ENCODE measurements around the gene USP54.

USP54 gene

DNA sequence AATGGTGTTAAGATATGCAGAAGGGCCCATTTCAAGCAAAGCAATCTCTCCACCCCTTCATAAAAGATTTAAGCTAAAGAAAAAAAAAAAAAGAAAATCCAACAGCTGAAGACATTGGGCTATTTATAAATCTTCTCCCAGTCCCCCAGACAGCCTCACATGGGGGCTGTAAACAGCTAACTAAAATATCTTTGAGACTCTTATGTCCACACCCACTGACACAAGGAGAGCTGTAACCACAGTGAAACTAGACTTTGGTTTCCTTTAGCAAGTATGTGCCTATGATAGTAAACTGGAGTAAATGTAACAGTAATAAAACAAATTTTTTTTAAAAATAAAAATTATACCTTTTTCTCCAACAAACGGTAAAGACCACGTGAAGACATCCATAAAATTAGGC is 123.9 kb downstream of the USP54 start:
- DNase-seq (ENCODE audit: low spot score) = no peak

DNA sequence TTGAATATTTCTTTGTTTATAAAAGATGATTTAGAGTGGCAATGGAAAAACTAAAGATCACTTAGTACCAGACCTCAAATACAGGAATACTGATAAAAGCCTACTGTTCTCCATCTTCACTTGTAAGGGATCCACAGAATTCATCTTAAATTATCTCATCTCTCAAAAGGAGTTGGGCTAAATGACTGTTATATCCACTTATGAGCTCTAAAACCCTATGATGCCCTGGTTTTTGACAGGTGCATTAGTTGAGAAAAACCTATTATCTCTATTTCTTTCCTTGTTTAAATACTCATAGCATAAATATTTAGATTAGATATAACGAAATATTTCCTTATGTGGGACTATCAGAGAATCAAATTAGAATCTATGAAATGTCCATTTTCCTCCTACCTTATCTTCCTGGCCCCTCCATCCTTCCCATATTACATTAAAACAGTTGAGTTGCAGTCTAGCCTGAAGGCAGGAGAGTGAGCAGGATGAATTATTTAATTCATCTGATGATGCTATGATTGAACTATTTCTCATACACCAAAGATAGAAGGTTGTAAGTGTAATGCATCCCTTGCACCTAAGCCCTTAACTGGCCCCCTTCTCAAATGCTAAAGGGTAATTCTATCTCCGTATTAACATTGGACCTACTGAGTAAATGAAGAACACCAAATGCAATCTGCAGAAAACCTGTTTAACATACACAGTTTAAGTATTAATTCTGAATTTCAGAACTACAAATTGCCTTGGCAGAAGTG is 125.0 kb downstream of the USP54 start:
- no peak for DNase-seq (ENCODE audit: low spot score)

DNA sequence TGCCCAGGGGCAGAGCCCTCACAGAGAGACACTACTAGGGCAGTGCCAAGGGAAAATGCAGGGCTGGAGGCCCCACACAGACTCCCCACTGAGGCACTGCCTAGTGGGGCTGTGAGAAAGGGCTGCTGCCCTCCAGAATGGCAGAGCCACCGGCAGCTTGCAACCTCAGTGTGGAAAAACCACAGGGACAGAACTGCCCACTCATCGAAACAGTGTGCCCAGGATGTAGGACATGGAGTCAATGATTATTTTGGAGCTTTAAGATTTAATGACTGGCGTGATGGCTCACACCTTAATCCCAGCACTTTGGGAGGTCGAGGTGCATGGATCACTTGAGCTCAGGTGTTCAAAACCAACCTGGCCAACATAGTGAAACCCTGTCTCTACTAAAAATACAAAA is 130.2 kb downstream of the USP54 start:
- DNase-seq (ENCODE audit: low spot score) = no peak

GRCh38 chr10:73459683-73460314 is 131.3 kb downstream of the USP54 start:
- no peak for DNase-seq (ENCODE audit: low spot score)

DNA sequence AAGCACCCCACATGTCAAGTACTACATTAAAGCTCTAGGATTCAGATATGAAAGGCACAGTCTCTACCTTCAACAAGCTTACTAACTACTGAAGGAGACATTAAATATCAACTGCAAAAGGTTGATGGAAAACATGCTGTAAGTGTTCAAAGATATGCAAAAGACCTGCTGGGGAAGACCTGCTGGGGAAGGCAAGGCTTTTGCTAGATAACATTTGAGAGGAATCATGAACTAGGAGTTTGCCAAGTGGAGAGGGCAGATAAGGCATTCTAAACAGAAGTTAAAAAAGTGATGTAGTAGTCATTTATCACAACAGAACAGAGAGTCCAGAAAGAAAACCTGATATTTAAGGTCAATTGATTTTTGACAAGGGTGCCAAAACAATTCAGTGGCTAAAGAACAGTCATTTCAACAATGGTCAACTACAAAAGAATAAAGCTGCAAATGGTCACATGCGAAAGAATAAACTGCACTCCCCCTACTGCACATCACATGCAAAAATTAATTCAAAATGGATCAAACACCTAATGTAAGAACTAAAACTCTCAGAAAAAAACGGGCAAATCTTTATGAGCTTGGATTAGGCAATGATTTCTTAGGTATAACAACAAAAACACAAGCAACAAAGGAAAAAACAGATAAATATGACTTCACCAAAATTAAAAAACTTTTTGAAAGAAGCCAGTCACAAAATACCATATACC is 134.8 kb downstream of the USP54 start:
- DNase-seq (ENCODE audit: low spot score) = no peak

DNA sequence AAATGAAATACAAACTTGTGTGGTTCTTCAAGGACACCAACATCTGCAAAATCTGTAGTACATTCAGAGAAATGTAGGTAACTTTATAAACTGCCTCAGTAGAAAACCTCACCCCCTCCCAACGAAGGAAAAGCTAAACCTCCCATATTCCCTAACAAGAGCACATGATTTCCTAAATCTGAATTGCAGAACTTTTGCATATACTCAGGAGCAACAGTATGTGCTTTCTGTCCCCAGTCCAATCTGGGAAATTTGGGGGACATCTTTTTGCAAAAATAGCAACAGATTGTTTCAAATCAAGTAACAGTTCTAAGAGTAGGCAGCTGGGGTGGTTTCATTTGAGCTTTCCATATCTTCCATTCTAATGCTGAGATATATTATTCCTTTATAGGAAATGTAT is 142.0 kb downstream of the USP54 start:
- DNase-seq (ENCODE audit: low spot score) = no peak

DNA sequence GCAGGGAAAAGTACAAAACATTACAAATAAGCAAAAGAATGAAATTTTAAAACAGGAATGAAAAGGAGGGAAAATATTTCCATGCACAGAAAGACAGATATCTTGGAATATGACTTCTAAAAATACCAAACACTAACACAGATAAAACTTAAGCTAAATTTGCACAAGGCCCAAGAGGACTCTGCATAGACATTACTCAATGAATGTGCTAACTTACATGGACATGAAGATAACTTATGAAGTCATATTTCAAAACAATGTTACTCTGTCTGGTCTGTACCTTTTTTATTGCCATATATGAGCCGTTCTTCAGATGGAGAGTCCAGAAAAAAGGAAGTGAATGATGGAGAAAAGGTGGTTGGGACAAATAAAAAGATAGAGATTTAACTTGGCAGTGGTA is 142.8 kb downstream of the USP54 start:
- no peak for DNase-seq (ENCODE audit: low spot score)

Measured in iPS-NIHi11 (cell line).